Endothelial cell of umbilical vein (primary cell): ENCODE data around the gene ITGA8. TPM values are rescaled to one million over a fixed set of nuclear protein-coding genes. Genes with fewer than 3 reads are reported as not detected.

Source experiments
- BruUV-seq: library from RNA; stranded (reverse); fragments of 400-500 nt; replicated peaks from 2 replicates; lab custom pipeline; 2021; lab: Mats Ljungman, UMichigan
- CTCF ChIA-PET: fragments of 300-600, 350-600 bp; sonication (Branson Sonifier 250); formaldehyde crosslinking; loops from one replicate; lab custom pipeline; 2021; ENCODE audit warnings: antibody characterized with exemption, inconsistent platforms; lab: Charles Lee
- POLR2A ChIA-PET: fragments of 300-600, 350-600 bp; sonication (Branson Sonifier 250); formaldehyde crosslinking; loops from one replicate; lab custom pipeline; 2021; ENCODE audit warnings: antibody characterized with exemption, inconsistent platforms; lab: Charles Lee
- DNase-seq: peaks from one replicate; pipeline ENCODE4 v3.0.0-alpha.2; 2011; ENCODE audit warnings: low read depth, low spot score
- FAIRE-seq: peaks from 2 replicates; lab custom pipeline; 2011; peaks lifted over from hg19 to GRCh38; lab: Jason Lieb, UNC
- H2AFZ ChIP-seq: 2 replicates; pipeline ENCODE4 v1.6.0; 2012; ENCODE audit warnings: low read depth, low read length, control low read depth, inconsistent platforms
- H3K27ac ChIP-seq: 2 replicates; pipeline ENCODE4 v1.5.1; 2011; ENCODE audit warnings: low read depth, mild to moderate bottlenecking, control low read depth, low read length, moderate library complexity; ENCODE audit not compliant: insufficient read depth
- H3K27me3 ChIP-seq, 2 experiments: 2 replicates each; pipeline versions ENCODE4 v1.6.0 to v1.6.1; 2011; ENCODE audit warnings: low read length in 2 of 2, mixed read lengths in 1 of 2; ENCODE audit not compliant: control insufficient read depth in 2 of 2, insufficient read depth in 2 of 2
- H3K36me3 ChIP-seq, 2 experiments: 2 replicates in 1 of 2; 3 replicates in 1 of 2; pipeline ENCODE4 v1.5.1; 2011; ENCODE audit warnings: low read length in 2 of 2, mild to moderate bottlenecking in 1 of 2, moderate library complexity in 1 of 2; ENCODE audit not compliant: control insufficient read depth in 2 of 2, insufficient read depth in 2 of 2; ENCODE audit errors: extremely low read depth in 1 of 2
- H3K4me1 ChIP-seq: 3 replicates; pipeline ENCODE4 v1.5.1; 2011; ENCODE audit warnings: mild to moderate bottlenecking, low read length; ENCODE audit not compliant: control insufficient read depth, insufficient read depth; ENCODE audit errors: extremely low read depth
- H3K4me2 ChIP-seq: 2 replicates; pipeline ENCODE4 v1.6.1; 2011; ENCODE audit warnings: low read length, control low read depth, mixed read lengths; ENCODE audit not compliant: insufficient read depth
- H3K4me3 ChIP-seq, 3 experiments: fragments of 200-600 bp in 1 of 3; sonication (generic), shearing (Covaris generic) in 1 of 3; replicated peaks in 1 of 3; 2 replicates each; pipeline ENCODE4 v1.5.1; 2011 to 2016; ENCODE audit warnings: control low read depth in 3 of 3, low read length in 3 of 3, mild to moderate bottlenecking in 2 of 3, inconsistent platforms in 1 of 3, low read depth in 1 of 3, moderate library complexity in 1 of 3; ENCODE audit not compliant: insufficient read depth in 1 of 3
- H3K79me2 ChIP-seq: 2 replicates; pipeline ENCODE4 v1.6.0; 2012; ENCODE audit warnings: low read length, inconsistent platforms; ENCODE audit not compliant: control insufficient read depth, insufficient read depth
- H3K9ac ChIP-seq: replicated peaks from 2 replicates; pipeline ENCODE3; 2011; ENCODE audit warnings: low read length, control low read depth; ENCODE audit not compliant: insufficient read depth; ENCODE audit errors: extremely low read depth
- H3K9me1 ChIP-seq: replicated peaks from 3 replicates; pipeline ENCODE4 v1.6.0; 2011; ENCODE audit warnings: mild to moderate bottlenecking, low read length; ENCODE audit not compliant: control insufficient read depth, insufficient read depth; ENCODE audit errors: extremely low read depth
- H3K9me3 ChIP-seq: replicated peaks from 2 replicates; pipeline ENCODE4 v1.5.1; 2012; ENCODE audit warnings: low read length, inconsistent platforms; ENCODE audit not compliant: control insufficient read depth, insufficient read depth
- H4K20me1 ChIP-seq: replicated peaks from 2 replicates; pipeline ENCODE3; 2011; ENCODE audit warnings: mild to moderate bottlenecking, low read length; ENCODE audit not compliant: control insufficient read depth, insufficient read depth; ENCODE audit errors: extremely low read depth
- EZH2 ChIP-seq: IDR thresholded peaks from 2 replicates; pipeline ENCODE4 v1.6.1; 2012; ENCODE audit warnings: borderline replicate concordance, low read depth, mild to moderate bottlenecking, moderate library complexity, low read length, inconsistent platforms; ENCODE audit not compliant: severe bottlenecking
- GATA2 ChIP-seq: IDR thresholded peaks from 2 replicates; pipeline ENCODE4 v1.7.0; 2011; ENCODE audit warnings: low read depth, mild to moderate bottlenecking, moderate library complexity, mixed read lengths, low read length; ENCODE audit not compliant: insufficient read length, insufficient read depth
- JUN ChIP-seq: IDR thresholded peaks from 2 replicates; pipeline ENCODE4 v1.6.1; 2011; ENCODE audit warnings: borderline replicate concordance, low read depth; ENCODE audit not compliant: insufficient read length, insufficient read depth
- MYC ChIP-seq: IDR thresholded peaks from one replicate; pipeline ENCODE4 v1.6.1; 2011; ENCODE audit warnings: mild to moderate bottlenecking, low read depth, low read length
- POLR2A ChIP-seq: IDR thresholded peaks from 2 replicates; pipeline ENCODE4 v1.6.1; 2012; ENCODE audit warnings: low read depth, mild to moderate bottlenecking, control low read depth, low read length
- POLR2AphosphoS5 ChIP-seq: IDR thresholded peaks from 2 replicates; pipeline ENCODE4 v1.6.1; 2012; ENCODE audit warnings: low read depth, mild to moderate bottlenecking, control low read depth, low read length, moderate library complexity; ENCODE audit not compliant: insufficient read depth
- dilution Hi-C: fragments of 300-500 bp; cut with MboI; formaldehyde crosslinking; loops from one replicate; pipeline ENCODE4 v1.15.0; 2019; ENCODE audit warnings: low sequenced_read_pairs; ENCODE audit not compliant: extremely low pct_ligation_motif_present
- intact Hi-C: fragments of 100-400 bp; cut with micrococcal nuclease; formaldehyde crosslinking; loops from one replicate; pipeline ENCODE4 v1.10.0; 2022
- polyA plus RNA-seq, 4 experiments: library from polyadenylated mRNA; depleted of rRNA in 3 of 4; stranded (reverse) in 3 of 4; unstranded in 1 of 4; fragments of >200 nt; gene quantifications; 2 replicates each; pipeline versions ENCODE4 v1.2.1 to v1.2.3, GENCODE V29; 2011 to 2012; ENCODE audit warnings: missing spikeins in 1 of 4
- total RNA-seq: library from RNA; stranded (reverse); gene quantifications from 2 replicates; pipeline ENCODE4 v1.2.3, GENCODE V29; 2021
- TF ChIP-seq, protein P1 (sequence below): IDR thresholded peaks from 2 replicates; pipeline ENCODE4 v1.6.1; 2011; ENCODE audit not compliant: insufficient read depth, insufficient read length
- TF ChIP-seq, protein P2 (sequence below), 2 donors: IDR thresholded peaks; 1 replicate in 1 of 2; 2 replicates in 1 of 2; pipeline ENCODE4 v1.5.1; 2011; ENCODE audit warnings: low read length in 2 of 2, mild to moderate bottlenecking in 2 of 2, moderate library complexity in 2 of 2, control low read depth in 1 of 2, inconsistent platforms in 1 of 2, low read depth in 1 of 2; ENCODE audit not compliant: insufficient read depth in 1 of 2; ENCODE audit errors: extremely low read depth in 1 of 2

ITGA8 gene
- total and polyA plus RNA-seq, 2 donors (not counting 3 experiments of a cell fraction or from before 2014, with no cell fraction given), result 0.04 to 0.40 TPM

DNA sequence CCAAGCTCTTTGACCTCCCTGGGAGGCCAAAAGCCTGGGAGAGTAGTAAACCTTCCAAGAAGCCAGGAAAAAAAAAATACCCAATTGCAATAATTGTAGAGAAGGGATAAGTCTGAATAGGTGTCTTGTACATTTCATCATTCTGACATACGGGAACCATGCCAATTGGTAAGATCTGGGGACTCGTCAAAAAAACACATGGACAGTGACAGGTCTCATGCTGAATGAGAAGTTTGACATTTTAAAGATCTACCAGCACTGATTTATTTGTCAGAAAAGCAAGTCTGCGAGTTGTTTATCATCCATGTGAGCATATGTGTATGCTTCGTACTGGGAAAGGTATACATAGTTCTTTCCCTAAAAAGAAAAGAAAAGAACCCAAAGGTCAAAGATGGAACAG lies 4.1 kb upstream of the ITGA8 start:
- ChIA-PET CTCF (interaction anchor here (1.2 to 4.0 kb wide), 6 partner anchors 138 to 295 kb away, joined by 4 to 44 read pairs (median 14); no protein-coding TSS in a partner anchor), POLR2A (interaction anchor here (0.5 kb wide), 1 partner anchor 11 kb away, joined by 4 read pairs; no protein-coding TSS in a partner anchor)
- no peak overlapping the region for H3K27ac ChIP-seq
- H3K4me1 ChIP-seq, result peaks cover 4% of the 10 kb centered on the region
- H2AFZ ChIP-seq, result no peak overlapping the region
- H3K27me3 ChIP-seq, result peaks cover 22 to 23% of the 10 kb centered on the region in 2 experiments
- intact Hi-C loops (loop anchor here (2.0 kb wide), 1 partner anchor 139 kb away; no protein-coding TSS in a partner anchor), dilution Hi-C loops (no loop called here)
- H3K9me1 ChIP-seq, result no peaks in the 10 kb centered on the region
- H4K20me1 ChIP-seq, result no peaks in the 10 kb centered on the region
- H3K79me2 ChIP-seq, result no peaks in the 10 kb centered on the region
- no peak overlapping the region for H3K9ac ChIP-seq
- DNase-seq (no peak), FAIRE-seq (no peak)
- H3K36me3 ChIP-seq, result no peaks in the 10 kb centered on the region
- BruUV-seq, result no TSS peak
- no peaks in the 10 kb centered on the region for H3K9me3 ChIP-seq
- H3K4me3 ChIP-seq, result no peak overlapping the region
- no peak overlapping the region for H3K4me2 ChIP-seq
- TF ChIP-seq MYC (no peak), POLR2AphosphoS5 (no peak), POLR2A (no peak), JUN (no peak), GATA2 (no peak), EZH2 (no peak)
- TF ChIP-seq, protein P1, sequence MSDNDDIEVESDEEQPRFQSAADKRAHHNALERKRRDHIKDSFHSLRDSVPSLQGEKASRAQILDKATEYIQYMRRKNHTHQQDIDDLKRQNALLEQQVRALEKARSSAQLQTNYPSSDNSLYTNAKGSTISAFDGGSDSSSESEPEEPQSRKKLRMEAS, result no peak
- TF ChIP-seq, protein P2, sequence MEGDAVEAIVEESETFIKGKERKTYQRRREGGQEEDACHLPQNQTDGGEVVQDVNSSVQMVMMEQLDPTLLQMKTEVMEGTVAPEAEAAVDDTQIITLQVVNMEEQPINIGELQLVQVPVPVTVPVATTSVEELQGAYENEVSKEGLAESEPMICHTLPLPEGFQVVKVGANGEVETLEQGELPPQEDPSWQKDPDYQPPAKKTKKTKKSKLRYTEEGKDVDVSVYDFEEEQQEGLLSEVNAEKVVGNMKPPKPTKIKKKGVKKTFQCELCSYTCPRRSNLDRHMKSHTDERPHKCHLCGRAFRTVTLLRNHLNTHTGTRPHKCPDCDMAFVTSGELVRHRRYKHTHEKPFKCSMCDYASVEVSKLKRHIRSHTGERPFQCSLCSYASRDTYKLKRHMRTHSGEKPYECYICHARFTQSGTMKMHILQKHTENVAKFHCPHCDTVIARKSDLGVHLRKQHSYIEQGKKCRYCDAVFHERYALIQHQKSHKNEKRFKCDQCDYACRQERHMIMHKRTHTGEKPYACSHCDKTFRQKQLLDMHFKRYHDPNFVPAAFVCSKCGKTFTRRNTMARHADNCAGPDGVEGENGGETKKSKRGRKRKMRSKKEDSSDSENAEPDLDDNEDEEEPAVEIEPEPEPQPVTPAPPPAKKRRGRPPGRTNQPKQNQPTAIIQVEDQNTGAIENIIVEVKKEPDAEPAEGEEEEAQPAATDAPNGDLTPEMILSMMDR (IDR thresholded peaks at IDR 0.05; ENCODE audit: extremely low read depth in 1 of 2, insufficient read depth in 1 of 2, low read depth in 1 of 2, low read length in 2 of 2), result no peak
